A549 (cell line): Measurements from ENCODE around the gene USP4.

Experiments used
- CHD2 ChIP-seq: fragments of 150-350 bp; IDR thresholded peaks from 2 replicates; pipeline ENCODE4 v1.6.1; 2014; ENCODE audit warnings: low read length; ENCODE audit not compliant: partially characterized antibody
- EP300 ChIP-seq, 2 experiments: fragments of >200 bp; sonication (Bioruptor Twin); formaldehyde crosslinking; IDR thresholded peaks; 2 replicates in 1 of 2; 3 replicates in 1 of 2; pipeline ENCODE4 v1.6.1; 2016 to 2017
- MAFK ChIP-seq: fragments of 450-650 bp; IDR thresholded peaks from 2 replicates; pipeline ENCODE4 v1.6.1; 2014; ENCODE audit not compliant: partially characterized antibody
- NFE2L2 ChIP-seq: fragments of 150-350 bp; conservative IDR thresholded peaks from 2 replicates; pipeline ENCODE4 v1.6.1; 2014; ENCODE audit warnings: low read length
- NR3C1 ChIP-seq: fragments of >200 bp; sonication (Bioruptor Twin); formaldehyde crosslinking; IDR thresholded peaks from 3 replicates; pipeline ENCODE4 v1.6.1; 2017
- POLR2A ChIP-seq: IDR thresholded peaks from 2 replicates; pipeline ENCODE4 v1.6.1; 2012; ENCODE audit warnings: mild to moderate bottlenecking, low read length
- RNF2 ChIP-seq: fragments of 200-600 bp; sonication (generic); IDR thresholded peaks from 2 replicates; pipeline ENCODE4 v1.6.1; 2016; ENCODE audit warnings: low read depth, mild to moderate bottlenecking, antibody characterized with exemption, moderate library complexity, borderline replicate concordance
- ZNF302 ChIP-seq: fragments of 250-450 bp; sonication (Bioruptor Pico); IDR thresholded peaks from 2 replicates; pipeline ENCODE4 v1.9.0; 2021; ENCODE audit warnings: inconsistent platforms, mild to moderate bottlenecking, moderate library complexity
- TF ChIP-seq, protein P1 (sequence below): fragments of >200 bp; sonication (Bioruptor Twin); formaldehyde crosslinking; IDR thresholded peaks from 3 replicates; pipeline ENCODE4 v1.5.1; 2016
- TF ChIP-seq, protein P2 (sequence below): fragments of 450-650 bp; IDR thresholded peaks from 2 replicates; pipeline ENCODE4 v1.6.1; 2014; ENCODE audit warnings: antibody characterized with exemption
- TF ChIP-seq, protein P3 (sequence below): fragments of 150-350 bp; IDR thresholded peaks from 2 replicates; pipeline ENCODE4 v1.6.1; 2014; ENCODE audit warnings: low read depth, mild to moderate bottlenecking, low read length

DNA sequence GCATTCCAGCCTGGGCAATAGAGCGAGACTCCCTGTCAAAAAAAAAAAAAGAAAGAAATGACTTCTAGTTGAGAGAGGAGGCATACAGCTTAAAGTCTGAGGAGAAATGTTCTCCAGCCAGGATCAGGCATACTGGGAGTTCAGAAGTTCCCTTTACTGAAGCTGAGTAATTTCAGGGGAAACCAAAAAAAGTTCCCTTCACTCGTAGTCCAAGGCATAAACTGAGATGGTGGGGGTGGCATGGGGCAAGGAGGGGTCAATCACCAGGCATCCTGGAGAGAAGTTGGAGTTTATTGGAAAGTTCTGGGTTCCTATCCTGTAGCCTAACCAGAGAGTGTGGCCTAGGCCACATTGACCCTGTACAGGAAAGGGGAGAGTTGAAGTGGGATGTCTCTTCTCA is 12.4 kb upstream of the USP4 start:
- no peak for TF ChIP-seq RNF2
- TF ChIP-seq, protein P1, sequence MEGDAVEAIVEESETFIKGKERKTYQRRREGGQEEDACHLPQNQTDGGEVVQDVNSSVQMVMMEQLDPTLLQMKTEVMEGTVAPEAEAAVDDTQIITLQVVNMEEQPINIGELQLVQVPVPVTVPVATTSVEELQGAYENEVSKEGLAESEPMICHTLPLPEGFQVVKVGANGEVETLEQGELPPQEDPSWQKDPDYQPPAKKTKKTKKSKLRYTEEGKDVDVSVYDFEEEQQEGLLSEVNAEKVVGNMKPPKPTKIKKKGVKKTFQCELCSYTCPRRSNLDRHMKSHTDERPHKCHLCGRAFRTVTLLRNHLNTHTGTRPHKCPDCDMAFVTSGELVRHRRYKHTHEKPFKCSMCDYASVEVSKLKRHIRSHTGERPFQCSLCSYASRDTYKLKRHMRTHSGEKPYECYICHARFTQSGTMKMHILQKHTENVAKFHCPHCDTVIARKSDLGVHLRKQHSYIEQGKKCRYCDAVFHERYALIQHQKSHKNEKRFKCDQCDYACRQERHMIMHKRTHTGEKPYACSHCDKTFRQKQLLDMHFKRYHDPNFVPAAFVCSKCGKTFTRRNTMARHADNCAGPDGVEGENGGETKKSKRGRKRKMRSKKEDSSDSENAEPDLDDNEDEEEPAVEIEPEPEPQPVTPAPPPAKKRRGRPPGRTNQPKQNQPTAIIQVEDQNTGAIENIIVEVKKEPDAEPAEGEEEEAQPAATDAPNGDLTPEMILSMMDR: no peak
- TF ChIP-seq POLR2A: no peak
- no peak for TF ChIP-seq MAFK
- no peak for TF ChIP-seq NR3C1
- TF ChIP-seq EP300 (IDR thresholded peaks at IDR 0.05): no peak
- TF ChIP-seq ZNF302 (CRISPR knock-in tag): no peak
- TF ChIP-seq, protein P2, sequence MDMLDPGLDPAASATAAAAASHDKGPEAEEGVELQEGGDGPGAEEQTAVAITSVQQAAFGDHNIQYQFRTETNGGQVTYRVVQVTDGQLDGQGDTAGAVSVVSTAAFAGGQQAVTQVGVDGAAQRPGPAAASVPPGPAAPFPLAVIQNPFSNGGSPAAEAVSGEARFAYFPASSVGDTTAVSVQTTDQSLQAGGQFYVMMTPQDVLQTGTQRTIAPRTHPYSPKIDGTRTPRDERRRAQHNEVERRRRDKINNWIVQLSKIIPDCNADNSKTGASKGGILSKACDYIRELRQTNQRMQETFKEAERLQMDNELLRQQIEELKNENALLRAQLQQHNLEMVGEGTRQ: no peak
- TF ChIP-seq CHD2: no peak
- TF ChIP-seq, protein P3, sequence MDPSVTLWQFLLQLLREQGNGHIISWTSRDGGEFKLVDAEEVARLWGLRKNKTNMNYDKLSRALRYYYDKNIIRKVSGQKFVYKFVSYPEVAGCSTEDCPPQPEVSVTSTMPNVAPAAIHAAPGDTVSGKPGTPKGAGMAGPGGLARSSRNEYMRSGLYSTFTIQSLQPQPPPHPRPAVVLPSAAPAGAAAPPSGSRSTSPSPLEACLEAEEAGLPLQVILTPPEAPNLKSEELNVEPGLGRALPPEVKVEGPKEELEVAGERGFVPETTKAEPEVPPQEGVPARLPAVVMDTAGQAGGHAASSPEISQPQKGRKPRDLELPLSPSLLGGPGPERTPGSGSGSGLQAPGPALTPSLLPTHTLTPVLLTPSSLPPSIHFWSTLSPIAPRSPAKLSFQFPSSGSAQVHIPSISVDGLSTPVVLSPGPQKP: no peak
- no peak for TF ChIP-seq NFE2L2
